GM19372 (cell line): Measurements from ENCODE around the gene MGAT5.

Source experiments
- ATAC-seq: cut with Tn5 transposase; IDR thresholded peaks from one replicate; pipeline ENCODE4 v1.9.1; 2021; ENCODE audit warnings: mild to moderate bottlenecking, low read depth, moderate library complexity; ENCODE audit not compliant: unreplicated experiment

MGAT5 gene

GRCh38 chr2:134360745-134361487 lies 107.0 kb downstream of the MGAT5 start:
- no peak for ATAC-seq

DNA sequence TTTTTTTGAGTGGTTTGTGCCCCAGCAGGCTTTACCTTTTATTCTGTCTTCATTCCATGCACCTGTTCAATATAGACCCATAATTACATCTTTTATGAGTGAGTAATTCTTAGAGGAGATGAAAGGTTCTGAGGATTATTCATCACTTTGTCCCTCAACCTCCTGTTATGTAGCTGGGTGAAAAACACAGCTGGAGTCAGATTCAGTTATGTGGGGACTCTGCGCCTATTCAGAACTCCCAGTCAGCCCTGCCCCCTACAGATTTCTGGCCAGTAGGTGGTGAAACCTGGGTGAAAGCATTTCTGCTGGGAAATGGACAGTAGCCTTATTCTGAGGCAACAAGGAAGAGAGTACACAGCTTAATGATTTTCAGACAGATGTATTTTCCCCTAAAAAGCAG lies 107.8 kb downstream of the MGAT5 start:
- ATAC-seq, result no peak

GRCh38 chr2:134362152-134362668 lies 108.3 kb downstream of the MGAT5 start:
- no peak for ATAC-seq

GRCh38 chr2:134362740-134363139 lies 108.9 kb downstream of the MGAT5 start:
- ATAC-seq, result no peak

DNA sequence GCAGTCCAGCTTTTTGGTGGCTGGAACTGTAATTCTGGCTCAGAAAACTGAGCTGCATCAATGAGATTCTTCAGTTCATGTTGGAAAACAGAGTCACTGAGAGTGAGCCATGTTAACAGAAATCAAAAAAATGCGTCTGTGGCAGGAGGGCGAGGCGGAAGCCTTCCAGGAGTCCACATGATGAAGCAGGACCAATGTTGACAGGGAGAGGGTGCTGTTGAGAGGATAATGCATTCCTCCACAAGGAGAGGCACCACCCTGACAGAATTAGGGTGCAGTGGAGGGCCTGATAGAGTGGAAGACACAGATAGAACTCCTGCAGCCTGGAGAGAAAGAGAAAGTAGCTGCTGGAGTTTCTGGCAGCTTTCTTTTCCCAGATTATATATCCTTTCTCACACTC lies 111.5 kb downstream of the MGAT5 start:
- no peak for ATAC-seq

DNA sequence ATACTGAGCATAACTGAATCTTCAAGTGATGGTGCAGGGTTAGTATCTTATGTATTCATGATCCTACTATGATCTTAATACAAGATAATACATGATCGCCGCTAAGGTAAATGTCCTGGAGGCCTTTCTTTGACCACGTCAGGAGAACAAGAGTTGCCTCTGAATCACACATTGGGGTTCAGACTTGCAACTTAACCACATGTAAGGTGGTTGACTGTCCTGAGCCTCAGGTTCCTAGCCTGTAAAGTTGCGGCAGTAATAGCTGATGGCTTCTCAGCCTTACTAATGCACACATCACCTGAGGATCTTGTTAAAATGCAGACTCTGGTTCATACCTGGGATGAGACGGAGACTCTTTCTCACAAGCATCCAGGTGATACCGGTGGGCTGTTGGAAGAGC lies 112.5 kb downstream of the MGAT5 start:
- ATAC-seq, result no peak

DNA sequence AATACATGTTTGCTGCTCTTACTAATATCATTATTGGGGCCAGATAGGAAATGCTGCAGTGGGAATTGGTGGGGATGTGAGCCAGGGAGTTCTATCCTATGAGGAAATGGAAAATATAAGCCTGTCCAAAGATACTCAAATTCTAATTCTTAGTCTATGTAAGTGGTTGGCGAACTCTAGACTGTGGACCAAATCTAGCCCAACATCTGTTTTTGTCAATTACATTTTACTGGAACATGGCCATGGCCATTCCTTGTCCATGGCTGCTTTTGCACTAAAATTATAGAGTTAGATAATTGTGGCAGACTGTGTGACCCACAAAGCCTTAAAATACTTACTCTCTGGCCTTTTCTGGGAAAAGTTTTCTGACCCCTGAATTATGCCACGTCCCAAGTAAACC lies 113.3 kb downstream of the MGAT5 start:
- ATAC-seq, result no peak

- ATAC-seq, result no peak
Observed at GRCh38 chr2:134368009-134368817, 114.3 kb downstream of the MGAT5 start.

GRCh38 chr2:134369220-134369902 lies 115.5 kb downstream of the MGAT5 start:
- no peak for ATAC-seq

- ATAC-seq, result no peak
Observed at GRCh38 chr2:134370655-134371445, 117.0 kb downstream of the MGAT5 start.

DNA sequence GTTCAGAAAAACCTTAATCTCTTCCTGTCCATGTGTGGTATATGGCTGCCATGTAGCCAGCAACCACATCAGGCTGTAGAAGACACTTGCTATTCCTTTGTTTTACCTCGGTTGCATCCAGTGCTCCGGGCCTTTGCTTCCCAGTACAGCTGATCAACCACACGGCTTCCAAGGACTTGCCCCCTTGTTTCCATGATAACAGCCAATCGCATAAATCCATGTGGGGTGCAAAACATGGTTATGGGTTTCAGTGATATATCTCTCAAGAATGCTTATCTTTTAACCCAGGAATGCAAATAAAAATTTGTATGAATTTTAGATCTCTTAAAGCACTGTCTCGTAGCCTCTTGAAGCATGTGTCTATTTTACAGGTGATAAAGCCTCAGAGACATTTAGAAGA lies 118.3 kb downstream of the MGAT5 start:
- ATAC-seq, result no peak

- no peak for ATAC-seq
Observed at GRCh38 chr2:134372611-134373131, 118.8 kb downstream of the MGAT5 start.

GRCh38 chr2:134375935-134376334 lies 122.1 kb downstream of the MGAT5 start:
- ATAC-seq, result no peak

- no peak for ATAC-seq
Observed at GRCh38 chr2:134377730-134378129, 123.9 kb downstream of the MGAT5 start.

DNA sequence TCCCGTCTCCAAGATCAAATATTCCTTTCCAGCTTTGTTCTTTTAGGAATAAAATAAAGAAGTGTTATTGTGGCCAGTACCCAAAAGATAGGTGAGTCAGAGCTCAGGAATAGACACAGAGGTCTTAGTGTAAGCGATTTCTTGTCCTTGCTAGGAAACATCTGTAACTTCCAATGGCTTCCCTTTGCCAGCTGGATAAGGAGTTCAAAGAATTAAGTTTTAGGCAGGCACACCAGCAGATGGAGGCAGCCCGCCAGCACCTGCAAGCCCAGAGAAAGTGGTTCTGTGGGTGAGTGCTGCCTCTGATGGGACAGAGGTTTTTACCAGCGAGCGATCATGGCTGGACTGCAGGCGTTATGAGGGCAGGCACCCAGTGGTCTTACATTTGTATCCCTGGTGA lies 125.4 kb downstream of the MGAT5 start:
- ATAC-seq, result no peak

DNA sequence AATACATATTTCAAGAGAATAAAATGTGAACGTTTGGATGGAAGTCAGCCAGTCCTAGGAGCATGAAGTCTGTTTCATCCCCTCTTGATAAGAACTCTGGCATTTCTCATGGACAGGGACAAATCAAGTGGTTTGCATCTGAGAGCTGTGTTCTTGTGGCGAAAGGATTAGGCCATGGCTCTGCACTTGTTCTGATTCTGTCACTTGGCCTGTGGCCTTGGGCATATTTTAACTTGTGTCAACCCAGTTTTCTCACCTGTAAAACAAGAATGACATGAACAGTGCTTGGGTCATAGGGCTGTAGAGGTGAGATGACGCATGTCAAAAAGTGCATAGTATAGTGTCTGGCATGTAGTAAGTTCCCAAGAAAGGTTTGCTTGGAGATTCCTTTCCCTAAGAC lies 125.8 kb downstream of the MGAT5 start:
- no peak for ATAC-seq

GRCh38 chr2:134381141-134381540 lies 127.3 kb downstream of the MGAT5 start:
- ATAC-seq, result no peak

GRCh38 chr2:134384131-134384530 lies 130.3 kb downstream of the MGAT5 start:
- ATAC-seq, result no peak

- no peak for ATAC-seq
Observed at GRCh38 chr2:134385195-134385594, 131.3 kb downstream of the MGAT5 start.

- no peak for ATAC-seq
Observed at GRCh38 chr2:134386310-134386709, 132.4 kb downstream of the MGAT5 start.
